Measurements from ENCODE around the gene MAB21L3. TPM values are rescaled to one million over a fixed set of nuclear protein-coding genes. Genes with fewer than 3 reads are reported as not detected.

MAB21L3 gene
- total RNA-seq = not detected

GRCh38 chr1:116110567-116111523 lies at the start of gene MAB21L3:
MAB21L3 (plus strand) TSS chr1:116111399; CDS start chr1:116112616, 1,217 bp downstream.
- ChIA-PET CTCF (interaction anchor here (0.6 to 1.1 kb wide), 3 partner anchors 14 to 1275 kb away, joined by 3 read pairs; no protein-coding TSS in a partner anchor), POLR2A (no interaction called here)

- POLR2A ChIA-PET = no interaction called here
- CTCF ChIA-PET = no interaction called here
Observed at GRCh38 chr1:116062201-116062600, 49.0 kb upstream of the MAB21L3 start.

GRCh38 chr1:116064616-116065015 lies 46.6 kb upstream of the MAB21L3 start:
- POLR2A ChIA-PET = no interaction called here

GRCh38 chr1:116066868-116067565 lies 44.2 kb upstream of the MAB21L3 start:
- ChIA-PET POLR2A (no interaction called here), CTCF (interaction anchor here (0.5 kb wide), 1 partner anchor 39 kb away, joined by 3 read pairs; no protein-coding TSS in a partner anchor)

More at GRCh38 chr1:116064616-116065015, 46.6 kb upstream of the MAB21L3 start:
- CTCF ChIA-PET = no interaction called here

GRCh38 chr1:116067566-116067890 lies 43.7 kb upstream of the MAB21L3 start:
- CTCF ChIA-PET = interaction anchor here (0.5 kb wide), 1 partner anchor 39 kb away, joined by 3 read pairs; no protein-coding TSS in a partner anchor
- POLR2A ChIA-PET = no interaction called here

- POLR2A ChIA-PET = no interaction called here
- CTCF ChIA-PET = no interaction called here
Observed at GRCh38 chr1:116075575-116075974, 35.6 kb upstream of the MAB21L3 start.

- ChIA-PET POLR2A (no interaction called here), CTCF (no interaction called here)
Observed at GRCh38 chr1:116075990-116076389, 35.2 kb upstream of the MAB21L3 start.

GRCh38 chr1:116076831-116077230 lies 34.4 kb upstream of the MAB21L3 start:
- ChIA-PET POLR2A (no interaction called here), CTCF (no interaction called here)

- ChIA-PET CTCF (no interaction called here), POLR2A (no interaction called here)
Observed at GRCh38 chr1:116078699-116079223, 32.4 kb upstream of the MAB21L3 start.

- ChIA-PET POLR2A (no interaction called here), CTCF (no interaction called here)
Observed at GRCh38 chr1:116087628-116088027, 23.6 kb upstream of the MAB21L3 start.

GRCh38 chr1:116089870-116090269 lies 21.3 kb upstream of the MAB21L3 start:
- CTCF ChIA-PET = no interaction called here
- POLR2A ChIA-PET = no interaction called here

GRCh38 chr1:116091083-116091482 lies 20.1 kb upstream of the MAB21L3 start:
- ChIA-PET CTCF (no interaction called here), POLR2A (no interaction called here)

GRCh38 chr1:116092752-116093489 lies 18.3 kb upstream of the MAB21L3 start:
- CTCF ChIA-PET = no interaction called here
- POLR2A ChIA-PET = no interaction called here

GRCh38 chr1:116095027-116095426 lies 16.2 kb upstream of the MAB21L3 start:
- ChIA-PET CTCF (no interaction called here), POLR2A (no interaction called here)

GRCh38 chr1:116096013-116096618 lies 15.1 kb upstream of the MAB21L3 start:
- ChIA-PET CTCF (interaction anchor here (0.6 kb wide), 1 partner anchor 403 kb away, joined by 3 read pairs; no protein-coding TSS in a partner anchor), POLR2A (no interaction called here)

- POLR2A ChIA-PET = no interaction called here
- CTCF ChIA-PET = no interaction called here
Observed at GRCh38 chr1:116097626-116098025, 13.6 kb upstream of the MAB21L3 start.

GRCh38 chr1:116099379-116099778 lies 11.8 kb upstream of the MAB21L3 start:
- POLR2A ChIA-PET = no interaction called here
- CTCF ChIA-PET = no interaction called here

- ChIA-PET CTCF (no interaction called here), POLR2A (no interaction called here)
Observed at GRCh38 chr1:116099919-116100318, 11.3 kb upstream of the MAB21L3 start.

- ChIA-PET CTCF (no interaction called here), POLR2A (no interaction called here)
Observed at GRCh38 chr1:116104667-116105066, 6.5 kb upstream of the MAB21L3 start.

GRCh38 chr1:116105996-116106395 lies 5.2 kb upstream of the MAB21L3 start:
- ChIA-PET POLR2A (no interaction called here), CTCF (interaction anchor here (0.6 kb wide), 1 partner anchor 39 kb away, joined by 3 read pairs; no protein-coding TSS in a partner anchor)
